GM18868 (cell line): Measurements from ENCODE around the gene MYH11.
"Not testable (repeated sequence)": the region's sequence is repeated elsewhere in the genome, so short reads cannot be mapped to it uniquely, and the experiment has no call there.

Experiments
- ATAC-seq: cut with Tn5 transposase; IDR thresholded peaks from one replicate; pipeline ENCODE4 v1.9.1; 2021; ENCODE audit warnings: mild to moderate bottlenecking, moderate library complexity; ENCODE audit not compliant: unreplicated experiment

Gene MYH11

DNA sequence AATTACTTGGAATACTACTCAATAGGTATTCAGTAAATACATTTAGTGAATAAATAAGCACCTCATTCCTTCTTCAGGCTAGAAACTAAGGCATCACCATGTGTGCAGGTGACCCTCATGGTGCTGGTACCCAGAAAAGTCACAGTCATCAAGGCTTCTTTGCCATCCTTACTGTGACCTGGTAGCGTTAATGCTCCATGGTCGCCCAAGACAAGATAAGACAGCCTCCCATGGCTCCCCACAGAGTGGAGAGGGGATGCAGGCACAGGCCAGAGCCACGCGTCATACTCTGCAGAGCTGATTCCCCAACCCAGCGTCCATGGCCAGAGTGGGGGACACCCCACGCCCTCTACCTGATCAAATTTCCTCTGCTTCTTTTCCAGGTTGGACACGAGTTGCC is 133.0 kb downstream of the MYH11 start:
- ATAC-seq = no peak

DNA sequence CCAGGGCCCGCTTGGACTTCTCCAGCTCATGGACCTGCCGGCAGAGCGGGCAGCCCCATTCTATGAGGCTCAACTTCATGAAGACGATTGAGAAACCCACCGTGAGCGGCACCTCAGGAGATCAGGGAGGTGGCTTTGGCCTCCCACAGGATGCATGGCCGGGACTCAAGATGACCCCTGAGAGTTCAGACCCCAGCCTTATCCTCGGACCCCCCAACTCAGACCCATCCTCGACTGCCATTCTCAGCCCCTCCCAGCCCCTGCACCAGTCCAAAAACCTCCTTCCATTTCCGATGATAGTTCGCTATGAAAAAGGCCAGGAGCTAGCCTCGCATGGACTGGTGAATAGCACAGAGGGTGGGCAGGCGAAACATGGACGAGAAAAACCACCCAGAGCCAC is 135.8 kb downstream of the MYH11 start:
- ATAC-seq = no peak

DNA sequence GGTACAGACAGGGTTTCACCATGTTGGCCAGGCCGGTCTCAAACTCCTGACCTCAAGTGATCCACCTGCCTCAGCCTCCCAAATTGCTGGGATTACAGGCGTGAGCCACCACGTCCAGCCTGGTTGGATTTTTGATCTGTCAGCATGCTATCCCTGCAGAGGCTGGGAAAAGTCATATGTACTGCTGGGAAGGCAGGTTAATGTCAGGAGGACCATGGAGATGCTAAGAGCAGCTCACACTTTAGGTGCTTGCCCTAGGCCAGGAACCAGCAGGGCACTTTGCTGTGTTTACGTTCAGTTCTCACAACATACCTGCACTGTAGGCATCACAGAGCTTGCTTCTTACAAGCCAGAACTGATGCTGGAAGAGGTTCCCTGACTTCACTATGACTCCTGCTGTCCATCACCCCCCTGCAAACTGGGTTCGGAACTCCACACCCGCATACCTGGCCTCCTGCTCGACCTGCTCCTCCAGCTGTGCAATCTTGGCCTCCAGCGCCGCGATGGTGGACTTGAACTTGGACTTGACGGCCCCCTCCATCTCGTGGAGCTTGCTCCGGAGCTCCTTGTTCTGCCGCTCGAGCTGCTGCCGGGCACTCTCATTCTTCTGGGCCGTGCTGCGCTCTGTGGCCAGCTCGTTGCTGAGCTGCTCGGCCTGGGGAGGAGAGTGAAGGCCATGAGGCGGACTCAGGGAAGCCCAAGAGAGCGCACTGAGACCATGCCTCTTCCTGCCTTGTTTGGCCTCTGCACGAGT is 140.0 kb downstream of the MYH11 start:
- no peak for ATAC-seq

DNA sequence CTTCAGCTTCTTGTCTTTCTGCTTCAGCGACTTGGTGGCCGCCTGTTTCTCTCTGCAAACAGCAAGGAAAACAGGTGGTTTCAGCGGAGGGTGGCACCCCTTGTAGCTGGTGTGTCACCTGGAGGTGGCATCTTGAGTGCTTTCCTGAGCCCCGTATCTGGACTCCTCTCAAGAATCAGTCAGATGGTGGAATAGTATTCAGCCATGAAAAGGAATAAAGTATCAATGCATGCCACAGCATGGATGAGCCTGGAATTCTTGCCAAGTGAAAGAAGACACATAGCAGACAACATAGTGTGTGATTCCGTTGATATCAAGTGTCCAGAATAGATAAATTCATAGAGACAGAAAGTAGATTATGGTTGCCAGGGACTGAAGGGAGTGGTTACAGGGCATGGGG is 141.6 kb downstream of the MYH11 start:
- ATAC-seq = no peak

DNA sequence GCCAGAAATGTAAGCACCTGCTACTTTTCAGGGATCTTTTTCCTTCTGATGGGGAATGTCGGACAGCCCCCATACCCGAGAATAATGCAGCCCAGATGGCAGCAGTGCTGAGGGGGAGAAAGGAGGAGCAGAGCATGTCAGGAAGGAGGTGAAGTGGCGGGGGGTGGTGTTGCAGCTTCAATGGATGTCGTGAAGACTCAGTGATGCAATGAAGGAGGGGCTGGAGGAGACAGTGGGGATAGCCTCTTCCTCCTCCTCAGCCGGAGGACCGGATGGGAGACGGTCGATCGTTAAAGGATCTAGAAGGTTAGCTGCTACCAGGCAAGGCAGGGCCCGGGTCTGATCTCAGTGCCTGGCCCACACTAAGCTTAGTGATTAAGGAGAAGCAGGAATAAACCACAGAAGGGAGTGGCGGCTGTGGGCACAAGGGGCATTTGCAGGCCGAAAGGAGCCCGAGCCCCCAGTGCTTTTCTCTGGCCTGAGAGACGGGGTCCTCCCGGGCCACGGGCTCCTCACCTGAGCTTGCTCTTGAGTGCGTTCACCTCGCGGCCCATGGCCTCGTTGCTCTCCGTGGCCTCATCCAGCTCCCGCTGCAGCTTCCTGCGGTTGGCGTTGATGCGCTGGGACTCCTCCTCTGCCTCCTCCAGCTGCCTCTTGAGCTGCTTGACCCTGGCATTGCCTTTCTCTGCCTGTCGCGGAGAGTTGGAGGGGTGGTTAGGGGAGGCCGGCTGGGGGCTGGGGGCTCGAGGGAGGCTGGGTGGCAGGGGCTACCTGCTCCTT is 142.2 kb downstream of the MYH11 start:
- no peak for ATAC-seq

DNA sequence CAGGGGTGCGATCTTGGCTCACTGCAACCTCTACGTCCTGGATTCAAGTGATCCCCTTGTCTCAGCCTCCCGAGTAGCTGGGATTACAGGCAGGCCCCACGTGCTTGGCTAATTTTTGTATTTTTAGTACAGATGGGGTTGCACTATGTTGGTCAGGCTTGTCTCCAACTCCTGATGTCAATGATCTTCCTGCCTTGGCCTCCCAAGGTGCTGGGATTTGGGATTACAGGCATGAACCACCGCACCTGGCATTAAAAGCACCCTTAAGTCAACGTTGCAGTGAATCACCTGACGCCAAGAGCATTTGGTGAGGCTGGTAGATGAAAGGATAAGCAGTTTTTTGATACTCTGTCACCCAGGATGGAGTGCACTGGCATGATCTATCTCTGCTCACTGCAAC is 147.8 kb downstream of the MYH11 start:
- ATAC-seq = no peak

DNA sequence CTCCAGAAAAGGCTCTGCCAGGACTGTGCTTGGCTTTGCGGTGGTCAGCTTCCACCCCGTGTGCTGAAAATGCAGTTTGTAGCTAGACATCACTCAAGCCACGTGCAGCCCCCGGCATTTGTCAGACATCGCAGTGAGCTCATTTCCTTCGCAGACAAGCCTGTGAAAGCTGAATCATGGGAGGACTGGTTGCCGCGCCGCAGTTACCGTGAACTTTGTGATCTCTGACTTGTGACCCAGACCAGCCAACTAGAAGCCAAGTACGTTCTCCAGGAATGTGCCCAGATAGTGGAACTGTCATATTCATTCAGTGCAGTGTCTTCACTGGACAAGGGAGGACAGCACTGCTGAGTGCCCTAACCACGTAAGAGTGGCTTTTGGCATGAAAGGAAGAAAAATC is 148.7 kb downstream of the MYH11 start:
- no peak for ATAC-seq

DNA sequence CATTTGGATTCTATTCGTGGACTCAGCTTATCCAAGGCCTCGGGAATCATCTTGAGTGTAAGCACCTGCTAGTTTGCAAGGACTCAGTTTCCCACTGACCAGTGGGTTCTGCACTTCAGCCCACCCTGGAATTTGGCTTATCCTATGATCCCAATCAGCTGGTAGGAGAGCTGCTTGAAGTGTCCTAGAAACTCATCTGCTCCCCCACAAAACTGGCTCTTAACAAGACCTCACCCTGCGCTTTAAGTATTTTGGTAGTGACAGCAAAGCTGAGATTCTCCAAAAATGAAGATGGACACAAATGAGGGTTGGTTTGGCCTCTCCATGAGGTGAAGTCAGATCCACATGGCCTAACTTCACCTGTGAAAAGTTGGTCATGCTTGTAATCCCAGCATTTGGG is 149.5 kb downstream of the MYH11 start:
- no peak for ATAC-seq

DNA sequence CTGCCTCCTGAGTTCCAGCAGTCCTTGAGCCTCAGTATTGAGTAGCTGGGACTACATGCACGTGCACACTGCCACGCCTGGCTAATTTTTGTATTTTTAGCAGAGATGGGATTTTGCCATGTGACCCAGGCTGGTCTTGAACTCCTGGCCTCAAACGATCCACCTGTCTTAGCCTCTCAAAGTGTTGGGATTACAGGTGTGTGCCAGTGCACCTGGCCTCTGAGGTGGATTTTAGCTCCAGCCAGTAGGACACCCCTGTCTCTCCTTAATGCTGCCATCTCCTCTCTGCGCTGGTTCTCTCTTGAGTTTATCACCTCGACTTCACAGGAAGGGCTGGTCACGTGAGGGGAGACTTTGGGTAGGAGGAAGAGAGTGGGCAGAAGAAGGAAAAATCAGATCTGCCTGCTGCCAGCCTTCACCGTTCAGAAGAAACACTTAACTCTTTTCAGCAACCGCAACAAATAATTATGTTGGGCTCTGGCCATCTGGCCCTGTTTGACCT is 151.7 kb downstream of the MYH11 start:
- no peak for ATAC-seq

DNA sequence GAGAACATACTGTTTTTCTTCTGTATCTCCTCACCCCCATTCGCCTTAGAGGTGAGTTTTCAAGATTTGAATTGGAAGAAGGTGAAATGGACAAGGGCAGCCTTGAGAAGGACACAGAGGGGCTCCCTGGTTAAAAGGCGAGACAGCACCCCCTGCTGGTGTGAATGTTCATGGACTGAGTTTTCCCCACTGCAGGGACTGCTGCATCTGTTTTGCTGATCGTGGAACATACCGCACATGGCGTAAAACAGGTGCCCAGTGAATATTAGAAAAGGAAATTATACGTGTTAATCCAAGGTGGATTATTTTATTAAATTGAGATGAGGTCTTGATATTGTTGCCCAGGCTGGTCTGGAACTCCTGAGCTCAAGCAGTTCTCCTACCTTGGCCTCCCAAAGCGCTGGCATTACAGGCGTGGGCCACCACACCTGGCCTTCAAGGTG is 152.3 kb downstream of the MYH11 start:
- ATAC-seq = no peak

DNA sequence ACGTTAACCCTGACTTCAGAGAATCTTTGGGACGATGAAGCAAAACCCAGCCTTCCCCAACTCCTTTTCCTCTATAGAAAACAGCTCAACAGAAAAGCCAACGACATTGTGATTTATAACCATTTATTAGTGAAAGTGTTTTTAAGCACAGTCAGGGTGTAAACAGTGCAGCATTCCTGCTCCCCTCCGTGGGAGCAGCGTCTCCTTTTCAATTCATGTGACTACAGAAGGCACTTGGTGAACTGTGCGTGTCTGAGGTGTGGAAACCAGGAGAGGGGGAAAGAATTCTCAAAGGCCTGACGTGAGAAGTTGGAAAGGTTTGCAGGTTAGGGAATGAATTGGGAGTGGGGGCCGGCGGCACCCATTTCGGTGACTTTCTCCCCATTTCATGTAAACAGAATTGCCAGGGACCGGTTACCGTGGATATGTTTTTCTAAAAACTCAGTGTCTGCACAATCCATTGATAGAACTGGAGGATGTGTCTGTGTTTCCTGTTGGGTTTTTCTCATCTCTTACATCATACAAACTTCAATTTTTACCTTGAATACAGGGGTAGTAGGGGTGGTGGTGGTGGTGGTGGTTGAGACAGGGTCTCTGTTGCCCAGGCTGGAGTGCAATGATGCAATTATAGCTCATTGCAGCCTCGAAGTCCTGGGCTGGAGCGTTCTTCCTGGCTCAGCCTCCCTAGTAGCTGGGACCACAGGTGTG is 153.6 kb downstream of the MYH11 start:
- no peak for ATAC-seq

DNA sequence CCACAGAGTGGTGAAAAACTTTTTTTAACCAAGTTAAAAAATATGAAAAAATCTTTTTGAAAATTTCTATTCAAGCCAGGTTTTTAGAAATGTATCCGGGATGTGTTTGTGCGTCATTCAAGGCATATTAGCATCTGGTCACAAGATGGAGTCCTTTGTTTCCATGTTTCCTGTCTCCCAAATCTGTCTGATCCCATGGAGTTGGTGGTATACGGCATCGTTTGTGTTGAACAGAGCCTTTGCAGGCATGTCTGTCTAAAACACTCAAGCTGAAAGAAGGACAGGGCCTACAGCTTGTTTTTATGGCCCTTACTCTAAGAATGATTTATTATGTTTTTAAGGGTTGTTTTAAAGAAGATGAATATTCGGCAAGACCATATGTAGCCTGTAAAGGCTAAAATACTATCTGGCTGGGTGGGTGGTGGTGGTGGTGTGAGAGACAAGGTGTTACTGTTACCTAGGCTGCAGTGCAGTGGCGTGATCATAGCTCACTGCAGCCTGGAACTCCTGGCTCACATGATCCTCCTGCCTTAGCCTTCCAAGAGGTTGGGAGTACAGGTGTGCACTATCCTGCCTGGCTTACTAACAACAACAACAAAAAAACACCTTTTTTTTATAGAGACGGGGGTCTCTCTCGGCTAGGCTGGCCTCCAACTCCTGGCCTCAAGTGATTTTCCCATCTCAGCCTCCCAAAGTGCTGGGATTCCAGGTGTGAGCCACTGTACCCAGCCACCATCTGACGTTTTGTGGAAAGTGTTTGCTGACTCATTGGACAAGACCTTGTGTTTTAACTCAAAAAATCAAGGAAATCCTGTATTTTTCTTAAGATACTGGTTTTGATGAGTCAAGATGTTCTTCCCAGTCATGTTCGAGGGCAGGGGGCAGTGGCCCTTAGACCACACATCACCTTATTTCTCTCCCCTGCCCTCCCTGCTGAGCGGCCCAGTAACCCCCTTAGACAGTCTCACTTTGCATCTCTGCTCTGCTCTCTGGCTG is 154.6 kb downstream of the MYH11 start:
- no peak for ATAC-seq

DNA sequence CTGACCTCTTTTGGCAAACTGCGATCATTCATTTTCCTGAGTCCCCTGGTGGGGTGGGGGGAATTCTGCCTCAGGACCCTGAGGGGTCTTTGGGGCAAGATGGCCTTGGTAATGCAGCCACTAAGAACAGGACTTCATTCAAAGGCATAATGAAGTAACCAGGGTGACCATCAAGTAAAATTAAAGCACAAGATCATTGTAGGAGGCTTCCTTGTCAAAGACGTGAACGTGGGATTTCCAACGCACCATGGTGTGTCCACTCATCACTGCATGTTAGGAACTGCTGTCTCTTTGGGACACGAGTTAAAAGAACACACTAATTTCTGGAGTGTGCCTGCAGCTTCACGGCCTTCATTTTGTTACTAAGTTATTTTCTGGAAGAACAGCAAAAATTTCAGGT is 155.5 kb downstream of the MYH11 start:
- ATAC-seq = no peak

DNA sequence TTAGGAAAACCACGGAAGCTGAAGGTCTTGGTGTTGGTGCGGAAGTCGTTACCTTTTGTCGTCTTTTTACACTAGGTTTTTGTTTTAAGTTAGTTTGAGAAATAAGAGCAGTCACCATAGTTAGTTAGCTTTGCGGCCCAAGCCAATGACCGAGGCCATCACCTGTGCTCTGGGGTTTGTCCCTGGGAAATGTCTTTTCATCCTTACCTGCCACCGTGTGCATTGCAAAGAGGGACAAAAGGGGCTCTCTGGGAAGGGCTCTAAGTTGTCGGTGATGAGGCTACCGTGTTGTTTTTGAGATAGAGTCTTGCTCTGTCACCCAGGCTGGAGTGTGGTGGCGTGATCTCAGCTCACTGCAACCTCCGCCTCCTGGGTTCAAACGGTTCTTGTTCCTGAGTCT is 157.0 kb downstream of the MYH11 start:
- no peak for ATAC-seq

DNA sequence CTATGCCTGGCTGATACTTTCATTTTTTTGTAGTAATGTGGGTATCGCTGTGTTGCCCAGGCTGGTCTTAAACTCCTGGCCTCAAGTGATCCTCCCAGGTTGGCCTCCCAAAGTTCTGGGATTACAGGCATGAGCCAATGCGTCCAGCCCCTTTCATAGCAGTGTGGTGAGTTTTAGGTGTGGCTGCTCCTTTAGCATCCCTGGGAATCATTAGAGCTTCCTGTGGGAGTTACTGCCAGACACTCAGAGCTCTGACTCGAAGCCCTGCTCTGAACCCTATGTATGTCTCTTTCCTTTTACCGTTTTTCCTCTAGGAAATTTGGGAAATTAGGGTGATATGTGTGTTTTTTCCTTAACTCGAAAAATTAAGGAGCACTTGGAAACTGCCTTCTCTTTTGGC is 162.3 kb downstream of the MYH11 start:
- no peak for ATAC-seq

DNA sequence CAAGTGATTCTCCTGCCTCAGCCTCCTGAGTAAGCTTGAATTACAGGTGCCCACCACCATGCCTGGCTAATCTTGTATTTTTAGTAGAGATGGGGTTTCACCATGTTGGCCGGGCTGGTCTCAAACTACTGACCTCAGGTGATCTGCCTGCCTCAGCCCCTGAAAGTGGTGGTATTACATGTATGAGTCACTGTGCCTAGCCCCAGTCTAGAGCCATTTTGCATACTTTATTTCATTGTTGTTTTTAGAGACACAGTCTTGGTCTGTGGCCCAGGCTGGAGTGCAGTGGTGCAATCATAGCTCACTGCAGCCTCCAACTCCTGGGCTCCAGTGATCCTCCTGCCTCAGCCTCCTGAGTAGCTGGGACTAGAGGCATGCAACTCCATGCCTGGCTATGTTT is 164.3 kb downstream of the MYH11 start:
- not testable (repeated sequence) for ATAC-seq

DNA sequence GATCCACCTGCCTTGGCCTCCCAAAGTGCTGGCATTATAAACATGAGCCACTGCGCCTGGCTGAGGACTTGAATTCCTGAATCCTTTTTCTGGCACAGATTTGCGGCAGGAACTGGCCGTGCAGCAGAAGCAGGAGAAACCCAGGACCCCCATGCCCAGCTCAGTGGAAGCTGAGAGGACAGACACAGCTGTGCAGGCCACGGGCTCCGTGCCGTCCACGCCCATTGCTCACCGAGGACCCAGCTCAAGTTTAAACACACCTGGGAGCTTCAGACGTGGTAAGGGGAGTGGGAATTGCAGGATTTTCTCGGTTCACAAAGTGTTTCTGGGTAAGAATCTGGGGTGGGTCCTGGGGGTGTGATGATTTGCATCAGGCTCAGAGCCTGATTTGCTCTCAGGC is 165.8 kb downstream of the MYH11 start:
- no peak for ATAC-seq

DNA sequence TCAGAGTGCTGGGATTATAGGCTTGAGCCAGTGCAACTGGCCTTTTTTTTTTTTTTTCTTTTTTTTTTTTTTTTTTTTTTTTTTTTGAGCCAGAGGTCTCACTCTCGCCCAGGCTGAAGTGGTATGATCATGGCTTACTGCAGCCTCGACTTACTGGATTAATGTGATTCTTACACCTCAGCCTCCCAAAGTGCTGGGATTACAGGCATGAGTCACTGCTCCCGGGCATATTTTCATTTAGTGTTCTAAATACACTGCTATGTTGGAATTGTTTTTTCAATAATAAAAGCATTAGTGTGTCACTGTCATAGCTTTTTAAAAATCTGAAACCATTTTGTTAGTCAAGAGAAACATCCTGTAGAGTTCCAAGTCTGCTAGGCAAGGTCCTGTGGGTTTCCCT is 166.5 kb downstream of the MYH11 start:
- no peak for ATAC-seq

DNA sequence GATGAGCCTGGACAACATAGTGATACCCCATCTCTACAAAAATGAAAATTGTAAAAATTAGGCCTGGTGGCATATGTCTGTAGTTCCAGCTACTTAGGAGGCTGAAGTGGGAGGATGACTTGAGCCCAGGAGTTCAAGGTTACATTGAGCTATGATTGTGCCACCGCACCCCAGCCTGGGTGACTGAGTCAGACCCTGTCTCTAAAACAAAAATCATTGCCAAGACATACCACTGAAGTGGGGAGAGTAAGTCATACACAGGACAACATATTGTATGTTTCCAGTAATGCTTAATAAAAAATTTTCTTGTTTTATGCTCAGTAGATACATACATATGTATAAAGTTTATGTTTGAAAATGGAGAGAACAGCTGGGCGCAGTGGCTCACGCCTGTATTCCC is 167.5 kb downstream of the MYH11 start:
- ATAC-seq = no peak

DNA sequence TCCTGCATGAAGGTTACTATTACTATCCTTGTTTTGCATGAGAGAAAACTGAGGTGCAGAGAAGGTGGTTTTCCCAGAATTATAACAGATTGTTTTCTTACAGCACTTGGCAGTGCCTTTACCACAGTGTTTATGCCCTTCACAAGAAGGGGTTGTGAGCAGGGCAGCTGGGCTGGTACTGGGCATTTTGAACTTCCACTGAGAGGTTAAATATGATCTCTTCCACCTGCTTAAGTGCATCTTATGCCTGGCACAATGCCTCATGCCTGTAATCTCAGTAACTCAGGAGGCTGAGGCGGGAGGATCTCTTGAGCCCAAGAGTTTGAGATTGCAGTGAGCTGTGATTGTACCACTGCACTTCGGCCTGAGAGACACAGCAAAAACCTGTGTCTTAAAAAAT is 170.5 kb downstream of the MYH11 start:
- no peak for ATAC-seq
